Measurements from ENCODE around the gene NRG3.

The NRG3 gene

GRCh38 chr10:82609845-82610244 lies 734.9 kb downstream of the NRG3 start:
- H3K4me3 Mint-ChIP-seq = no peak overlapping the region
- H3K4me1 Mint-ChIP-seq (ENCODE audit: low read depth) = no peaks in the 10 kb centered on the region
- H3K36me3 Mint-ChIP-seq (ENCODE audit: low read depth) = no peaks in the 10 kb centered on the region
- H3K27me3 Mint-ChIP-seq = no peaks in the 10 kb centered on the region
- no peaks in the 10 kb centered on the region for H3K9me3 Mint-ChIP-seq
- intact Hi-C loops (cut with micrococcal nuclease) = no loop called here
- no peak overlapping the region for H3K27ac Mint-ChIP-seq

- no peaks in the 10 kb centered on the region for H3K36me3 Mint-ChIP-seq (ENCODE audit: low read depth)
- H3K4me1 Mint-ChIP-seq (ENCODE audit: low read depth) = no peaks in the 10 kb centered on the region
- intact Hi-C loops (cut with micrococcal nuclease) = no loop called here
- H3K9me3 Mint-ChIP-seq = no peaks in the 10 kb centered on the region
- no peak overlapping the region for H3K4me3 Mint-ChIP-seq
- H3K27me3 Mint-ChIP-seq = no peaks in the 10 kb centered on the region
- no peak overlapping the region for H3K27ac Mint-ChIP-seq
Observed at GRCh38 chr10:82618007-82618406, 743.0 kb downstream of the NRG3 start.

- H3K27ac Mint-ChIP-seq = no peak overlapping the region
- H3K36me3 Mint-ChIP-seq (ENCODE audit: low read depth) = no peaks in the 10 kb centered on the region
- no peaks in the 10 kb centered on the region for H3K27me3 Mint-ChIP-seq
- H3K9me3 Mint-ChIP-seq = no peaks in the 10 kb centered on the region
- intact Hi-C loops (cut with micrococcal nuclease) = no loop called here
- H3K4me1 Mint-ChIP-seq (ENCODE audit: low read depth) = no peaks in the 10 kb centered on the region
- no peak overlapping the region for H3K4me3 Mint-ChIP-seq
Observed at GRCh38 chr10:82621680-82622079, 746.7 kb downstream of the NRG3 start.

DNA sequence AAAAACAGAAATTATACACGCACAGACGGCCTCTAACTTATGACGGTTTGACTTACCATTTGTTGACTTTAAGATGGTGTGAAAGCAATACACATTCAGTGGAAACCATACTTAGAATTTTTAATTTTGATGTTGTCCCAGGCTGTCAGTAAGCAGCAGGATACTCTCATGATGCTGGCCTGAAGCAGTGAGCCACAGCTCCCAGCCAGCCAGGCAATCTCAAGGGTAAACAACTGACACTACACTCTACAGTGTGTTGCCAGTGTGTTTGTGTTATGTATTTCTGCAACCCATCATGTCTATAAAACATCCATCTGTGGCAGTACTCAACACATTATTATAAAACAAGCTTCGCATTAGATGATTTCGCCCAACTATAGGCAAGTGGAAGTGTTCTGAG lies 747.5 kb downstream of the NRG3 start:
- no peak overlapping the region for H3K27ac Mint-ChIP-seq
- no peaks in the 10 kb centered on the region for H3K4me1 Mint-ChIP-seq (ENCODE audit: low read depth)
- H3K4me3 Mint-ChIP-seq = no peak overlapping the region
- no peaks in the 10 kb centered on the region for H3K36me3 Mint-ChIP-seq (ENCODE audit: low read depth)
- H3K9me3 Mint-ChIP-seq = no peaks in the 10 kb centered on the region
- no peaks in the 10 kb centered on the region for H3K27me3 Mint-ChIP-seq
- intact Hi-C loops (cut with micrococcal nuclease) = no loop called here

DNA sequence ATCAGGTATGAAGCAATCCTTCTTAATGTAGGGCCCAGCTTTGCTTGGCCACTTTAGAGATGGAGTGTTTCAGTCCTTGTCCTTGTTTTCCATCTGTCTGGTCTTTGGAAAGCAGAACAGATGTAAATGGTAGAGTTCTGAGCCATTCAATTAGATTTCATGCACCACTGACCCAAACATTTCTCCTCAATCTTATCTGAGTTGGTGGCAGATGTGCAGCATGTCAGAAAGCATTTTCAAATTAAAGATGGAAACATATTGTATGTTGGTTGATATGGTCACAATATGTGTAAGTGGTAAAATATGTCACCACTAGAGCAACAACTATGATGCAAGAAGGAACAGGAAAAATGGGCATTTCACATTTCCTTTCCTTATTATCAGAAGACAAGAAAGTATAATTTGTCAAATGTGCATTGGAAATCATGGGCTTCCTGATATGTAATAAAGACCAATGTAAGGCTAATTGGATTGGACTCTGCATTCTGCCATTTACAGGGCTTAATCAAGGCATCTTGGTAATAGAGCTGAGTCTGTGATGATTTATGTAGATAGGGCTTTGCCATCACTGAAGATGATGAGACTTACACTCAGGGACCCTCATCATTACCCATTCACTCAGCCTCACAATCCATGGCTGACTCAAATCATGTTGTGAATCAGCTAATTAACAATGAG lies 750.7 kb downstream of the NRG3 start:
- intact Hi-C loops (cut with micrococcal nuclease) = no loop called here
- Mint-ChIP-seq H3K4me3 (no peak overlapping the region), H3K9me3 (no peaks in the 10 kb centered on the region), H3K4me1 (ENCODE audit: low read depth) (no peaks in the 10 kb centered on the region), H3K27me3 (no peaks in the 10 kb centered on the region), H3K27ac (no peak overlapping the region), H3K36me3 (ENCODE audit: low read depth) (no peaks in the 10 kb centered on the region)

DNA sequence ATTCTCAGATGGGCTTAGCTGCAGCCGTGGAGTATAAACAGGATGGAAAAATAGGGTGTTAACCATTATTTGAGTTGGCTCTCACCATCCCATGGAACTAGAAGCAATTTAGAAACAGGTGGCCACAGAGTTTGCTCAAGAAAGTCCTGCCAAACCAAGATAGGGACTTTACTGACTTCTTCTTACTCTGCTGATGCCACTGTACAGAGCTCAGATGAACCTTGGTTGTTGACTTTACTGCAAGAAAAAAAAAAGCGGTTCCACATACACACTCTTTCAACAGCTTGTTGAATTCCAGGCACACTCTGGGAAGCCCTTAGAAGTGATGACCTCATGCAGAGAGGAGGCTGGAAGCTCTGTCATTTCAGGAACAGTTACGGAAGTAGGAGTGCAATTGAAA lies 753.4 kb downstream of the NRG3 start:
- intact Hi-C loops (cut with micrococcal nuclease) = no loop called here
- Mint-ChIP-seq H3K27me3 (no peaks in the 10 kb centered on the region), H3K9me3 (no peaks in the 10 kb centered on the region), H3K4me3 (no peak overlapping the region), H3K27ac (no peak overlapping the region), H3K36me3 (ENCODE audit: low read depth) (no peaks in the 10 kb centered on the region), H3K4me1 (ENCODE audit: low read depth) (no peaks in the 10 kb centered on the region)

DNA sequence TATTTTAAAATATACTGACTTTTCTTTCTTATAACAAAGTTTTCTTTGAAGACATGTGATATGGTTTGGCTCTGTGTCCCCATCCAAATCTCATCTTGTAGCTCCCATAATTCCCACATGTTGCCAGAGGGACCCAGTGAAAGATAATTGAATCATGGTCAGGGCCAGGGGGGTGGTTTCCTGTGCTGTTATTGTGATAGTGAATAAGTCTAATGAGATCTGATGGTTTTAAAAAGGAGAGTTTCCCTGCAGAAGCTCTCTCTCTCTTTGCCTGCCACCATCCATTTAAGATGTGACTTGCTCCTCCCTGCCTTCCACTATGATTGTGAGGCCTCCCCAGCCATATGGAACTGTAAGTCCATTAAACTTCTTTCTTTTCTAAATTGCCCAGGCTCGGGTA lies 768.1 kb downstream of the NRG3 start:
- no peak overlapping the region for H3K27ac Mint-ChIP-seq
- no peaks in the 10 kb centered on the region for H3K4me1 Mint-ChIP-seq (ENCODE audit: low read depth)
- intact Hi-C loops (cut with micrococcal nuclease) = no loop called here
- H3K36me3 Mint-ChIP-seq (ENCODE audit: low read depth) = no peaks in the 10 kb centered on the region
- H3K9me3 Mint-ChIP-seq = no peaks in the 10 kb centered on the region
- H3K4me3 Mint-ChIP-seq = no peak overlapping the region
- H3K27me3 Mint-ChIP-seq = no peaks in the 10 kb centered on the region

DNA sequence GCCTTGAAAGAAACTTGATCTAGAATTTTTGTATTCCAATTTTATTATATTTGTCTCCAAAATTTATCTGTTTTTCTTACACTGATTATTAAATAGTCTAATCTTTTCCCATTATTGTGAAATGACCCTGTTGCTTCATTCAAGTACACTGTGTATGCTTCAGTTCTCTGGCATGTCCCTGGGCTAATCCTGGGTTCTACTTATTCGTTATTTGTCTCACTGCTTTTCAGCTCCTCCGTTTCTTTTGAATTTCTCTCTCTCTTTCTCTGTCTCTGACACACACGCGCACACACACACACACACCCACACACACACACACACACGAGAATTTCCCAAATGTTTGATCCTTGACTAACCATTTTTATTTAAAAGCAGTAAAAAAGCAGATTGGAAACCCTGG lies 768.6 kb downstream of the NRG3 start:
- no peaks in the 10 kb centered on the region for H3K9me3 Mint-ChIP-seq

GRCh38 chr10:82645221-82645620 lies 770.2 kb downstream of the NRG3 start:
- no peak overlapping the region for H3K27ac Mint-ChIP-seq
- no peaks in the 10 kb centered on the region for H3K27me3 Mint-ChIP-seq
- no peaks in the 10 kb centered on the region for H3K9me3 Mint-ChIP-seq
- H3K36me3 Mint-ChIP-seq (ENCODE audit: low read depth) = no peaks in the 10 kb centered on the region
- no peak overlapping the region for H3K4me3 Mint-ChIP-seq
- intact Hi-C loops (cut with micrococcal nuclease) = no loop called here
- no peaks in the 10 kb centered on the region for H3K4me1 Mint-ChIP-seq (ENCODE audit: low read depth)

More for the DNA sequence above, 768.6 kb downstream of the NRG3 start:
- no peak overlapping the region for H3K27ac Mint-ChIP-seq
- no peaks in the 10 kb centered on the region for H3K4me1 Mint-ChIP-seq (ENCODE audit: low read depth)
- intact Hi-C loops (cut with micrococcal nuclease) = no loop called here
- no peaks in the 10 kb centered on the region for H3K36me3 Mint-ChIP-seq (ENCODE audit: low read depth)
- H3K4me3 Mint-ChIP-seq = no peak overlapping the region
- H3K27me3 Mint-ChIP-seq = no peaks in the 10 kb centered on the region

DNA sequence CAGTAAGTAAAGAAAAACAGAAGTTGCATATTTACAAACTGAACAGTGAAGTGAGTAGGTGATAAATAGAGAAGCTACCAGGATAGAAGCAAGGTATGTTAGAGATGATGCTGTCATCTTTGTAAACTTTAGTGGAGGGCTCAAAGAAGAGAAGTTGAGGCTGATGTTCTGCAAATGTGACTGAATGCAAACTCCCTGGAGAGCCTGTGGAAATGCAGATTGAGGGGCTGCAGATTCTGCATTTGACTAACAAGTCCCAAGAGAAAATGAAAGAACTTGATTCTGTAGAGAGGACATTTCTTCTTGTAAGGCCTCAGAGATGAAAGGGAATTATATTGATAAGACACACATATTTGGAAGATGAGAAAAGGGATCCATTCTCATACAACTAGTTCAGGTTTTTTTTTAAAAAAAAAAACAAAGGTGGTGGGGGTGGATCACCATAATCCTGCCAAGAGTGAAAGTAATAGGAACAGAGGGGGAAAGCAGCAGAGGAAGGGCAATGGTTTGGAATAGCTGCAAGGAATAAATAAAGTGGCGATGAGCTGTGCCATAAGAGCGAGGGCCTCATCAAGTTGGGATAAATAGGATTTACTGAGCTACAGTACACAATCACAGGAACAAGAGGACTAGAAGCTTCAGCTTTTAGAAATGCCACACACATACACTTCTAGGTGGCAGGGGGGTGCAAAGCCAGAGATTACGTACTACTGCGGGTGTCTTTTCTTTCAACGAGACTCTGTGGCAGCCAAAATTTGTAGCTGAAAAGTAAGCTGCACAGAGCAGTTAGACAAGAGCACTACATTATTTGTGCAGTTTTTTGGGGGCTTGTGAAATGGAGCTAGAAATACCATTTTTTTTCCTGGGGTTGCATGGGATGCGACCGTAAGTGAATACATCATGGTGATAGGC lies 778.5 kb downstream of the NRG3 start:
- no peak overlapping the region for H3K4me3 Mint-ChIP-seq
- H3K9me3 Mint-ChIP-seq = peaks cover 18% of the 10 kb centered on the region
- no peak overlapping the region for H3K27ac Mint-ChIP-seq
- no peaks in the 10 kb centered on the region for H3K4me1 Mint-ChIP-seq (ENCODE audit: low read depth)
- H3K36me3 Mint-ChIP-seq (ENCODE audit: low read depth) = no peaks in the 10 kb centered on the region
- H3K27me3 Mint-ChIP-seq = no peaks in the 10 kb centered on the region
- intact Hi-C loops (cut with micrococcal nuclease) = no loop called here

DNA sequence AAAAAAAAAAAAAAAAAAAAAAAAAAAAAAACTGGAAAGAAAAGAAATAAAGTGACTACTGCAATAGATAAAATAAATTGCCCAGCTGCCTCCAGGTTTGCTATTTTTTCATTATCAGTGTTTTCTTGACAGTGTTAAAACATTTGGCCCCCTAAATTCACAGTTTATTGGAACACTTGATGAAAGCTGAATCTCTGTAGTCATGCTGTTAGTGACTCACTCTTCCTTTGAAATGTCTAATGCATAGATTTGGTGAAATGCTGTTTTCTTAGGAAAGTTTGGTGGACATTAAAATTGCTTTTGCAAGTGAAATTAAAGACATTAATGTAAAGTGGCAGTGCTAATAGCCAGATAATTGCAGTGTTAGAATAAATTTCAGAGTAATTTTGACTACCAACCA lies 785.2 kb downstream of the NRG3 start:
- no peaks in the 10 kb centered on the region for H3K9me3 Mint-ChIP-seq
- H3K27ac Mint-ChIP-seq = no peak overlapping the region
- no peak overlapping the region for H3K4me3 Mint-ChIP-seq
- H3K36me3 Mint-ChIP-seq (ENCODE audit: low read depth) = no peaks in the 10 kb centered on the region
- no peaks in the 10 kb centered on the region for H3K27me3 Mint-ChIP-seq
- H3K4me1 Mint-ChIP-seq (ENCODE audit: low read depth) = no peaks in the 10 kb centered on the region
- intact Hi-C loops (cut with micrococcal nuclease) = no loop called here

DNA sequence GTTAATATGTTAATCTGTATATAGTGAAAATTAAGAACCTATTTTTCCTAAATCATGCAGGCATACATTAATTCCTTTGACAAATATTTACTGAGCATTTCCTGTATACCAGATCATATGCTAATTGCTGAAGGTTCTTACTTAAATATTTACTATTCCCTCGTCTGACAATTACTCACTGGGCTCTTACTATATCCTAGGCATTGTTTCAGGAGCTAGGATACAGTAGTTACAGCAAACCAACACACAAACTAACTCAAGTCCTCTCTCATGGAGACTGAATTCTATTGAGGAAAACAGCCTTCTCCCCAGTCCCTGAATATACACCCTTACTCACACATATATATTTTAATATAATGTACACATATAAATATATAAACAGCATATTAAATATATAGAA lies 786.0 kb downstream of the NRG3 start:
- Mint-ChIP-seq H3K9me3 (no peaks in the 10 kb centered on the region), H3K36me3 (ENCODE audit: low read depth) (no peaks in the 10 kb centered on the region), H3K4me3 (no peak overlapping the region), H3K4me1 (ENCODE audit: low read depth) (no peaks in the 10 kb centered on the region), H3K27ac (no peak overlapping the region), H3K27me3 (no peaks in the 10 kb centered on the region)
- intact Hi-C loops (cut with micrococcal nuclease) = no loop called here

DNA sequence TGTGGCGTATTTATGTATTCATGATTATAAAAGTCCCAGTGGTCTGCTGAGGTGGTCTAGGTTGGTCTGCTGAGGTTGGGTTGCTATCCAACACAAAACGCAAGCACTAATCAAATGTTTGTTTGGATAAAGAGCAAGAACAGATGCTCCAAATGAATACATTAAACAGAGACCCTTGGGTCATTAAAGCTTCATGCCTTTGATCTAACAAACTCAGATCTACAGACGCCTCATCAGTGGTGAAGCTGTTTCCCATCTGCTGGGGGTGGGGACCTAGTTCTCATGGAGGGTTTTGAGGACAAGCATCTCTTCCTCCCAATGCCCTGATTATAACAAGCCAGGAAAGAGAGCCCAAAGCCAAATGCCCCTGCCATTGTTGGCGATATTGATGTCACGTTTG lies 786.7 kb downstream of the NRG3 start:
- H3K4me3 Mint-ChIP-seq = no peak overlapping the region
- intact Hi-C loops (cut with micrococcal nuclease) = no loop called here

DNA sequence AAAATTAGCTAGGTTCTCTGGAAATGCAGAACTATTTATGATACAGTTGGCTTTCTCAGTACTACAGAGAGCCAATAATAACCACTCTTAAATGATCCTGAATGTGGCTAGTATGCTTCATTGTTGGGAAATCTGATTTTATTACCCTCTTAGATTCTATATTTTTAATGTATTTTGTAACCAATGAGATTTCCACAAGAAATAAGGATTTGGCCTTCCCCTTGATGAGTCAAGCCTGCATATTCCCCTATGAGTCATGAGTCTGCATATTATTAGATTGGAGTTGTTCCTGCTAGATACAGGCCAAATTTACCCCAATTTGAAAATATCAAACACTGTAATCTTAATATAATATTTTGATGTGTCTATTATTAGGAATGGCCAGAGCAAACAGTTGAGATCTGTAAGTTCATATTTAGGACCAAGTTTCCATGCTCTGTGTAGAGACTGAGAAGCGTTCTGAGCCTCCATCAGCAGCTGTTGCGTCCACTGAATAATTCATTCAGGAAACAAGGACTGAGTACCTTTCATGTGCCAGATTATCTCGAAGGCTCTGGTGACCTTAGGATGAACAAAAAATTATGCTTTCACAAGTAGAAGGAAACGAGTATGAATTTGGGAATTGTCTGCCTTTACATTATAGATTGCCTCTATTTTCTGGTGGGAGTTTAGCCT lies 793.4 kb downstream of the NRG3 start:
- Mint-ChIP-seq H3K36me3 (ENCODE audit: low read depth) (no peaks in the 10 kb centered on the region), H3K9me3 (peaks cover 2% of the 10 kb centered on the region), H3K27ac (no peak overlapping the region), H3K27me3 (no peaks in the 10 kb centered on the region), H3K4me3 (no peak overlapping the region), H3K4me1 (ENCODE audit: low read depth) (no peaks in the 10 kb centered on the region)
- intact Hi-C loops (cut with micrococcal nuclease) = no loop called here

More for the DNA sequence above, 786.7 kb downstream of the NRG3 start:
- Mint-ChIP-seq H3K27ac (no peak overlapping the region), H3K36me3 (ENCODE audit: low read depth) (no peaks in the 10 kb centered on the region), H3K27me3 (no peaks in the 10 kb centered on the region), H3K9me3 (no peaks in the 10 kb centered on the region), H3K4me1 (ENCODE audit: low read depth) (no peaks in the 10 kb centered on the region)
